GM15510 (cell line): ENCODE measurements around the gene FXYD2.

Experiments
- POLR2A ChIP-seq: IDR thresholded peaks from 3 replicates; pipeline ENCODE4 v1.6.1; 2011; ENCODE audit warnings: borderline replicate concordance; ENCODE audit not compliant: insufficient read length; ENCODE audit errors: extremely low read depth

Gene FXYD2

GRCh38 chr11:117842131-117842941 is 17.8 kb upstream of the FXYD2 start:
- TF ChIP-seq POLR2A, result no peak

- no peak for TF ChIP-seq POLR2A
Observed at GRCh38 chr11:117841551-117842031, 17.0 kb upstream of the FXYD2 start.

GRCh38 chr11:117840881-117841550 is 16.5 kb upstream of the FXYD2 start:
- TF ChIP-seq POLR2A, result no peak

GRCh38 chr11:117839936-117840813 is 15.6 kb upstream of the FXYD2 start:
- TF ChIP-seq POLR2A, result no peak

GRCh38 chr11:117839380-117839881 is 14.9 kb upstream of the FXYD2 start:
- no peak for TF ChIP-seq POLR2A

- TF ChIP-seq POLR2A, result no peak
Observed at GRCh38 chr11:117838901-117839300, 14.4 kb upstream of the FXYD2 start.

- no peak for TF ChIP-seq POLR2A
Observed at GRCh38 chr11:117837791-117838190, 13.2 kb upstream of the FXYD2 start.

GRCh38 chr11:117837070-117837776 is 12.7 kb upstream of the FXYD2 start:
- no peak for TF ChIP-seq POLR2A

- no peak for TF ChIP-seq POLR2A
Observed at GRCh38 chr11:117836077-117836960, 11.8 kb upstream of the FXYD2 start.

- no peak for TF ChIP-seq POLR2A
Observed at GRCh38 chr11:117835576-117835975, 11.0 kb upstream of the FXYD2 start.

GRCh38 chr11:117834838-117835443 is 10.4 kb upstream of the FXYD2 start:
- TF ChIP-seq POLR2A, result no peak

- TF ChIP-seq POLR2A, result no peak
Observed at GRCh38 chr11:117834068-117834810, 9.7 kb upstream of the FXYD2 start.

GRCh38 chr11:117833401-117833891 is 8.9 kb upstream of the FXYD2 start:
- no peak for TF ChIP-seq POLR2A

- no peak for TF ChIP-seq POLR2A
Observed at GRCh38 chr11:117832511-117832910, 8.0 kb upstream of the FXYD2 start.
